Stimulated activated CD4-positive, alpha-beta T cell treated with anti-CD3 and anti-CD28 coated beads, Interleukin-15, amount 100 ng/mL, for 24 hours (primary cell): Measurements from ENCODE around the gene NIT2.
"Not testable (repeated sequence)": the region's sequence is repeated elsewhere in the genome, so short reads cannot be mapped to it uniquely, and the experiment has no call there.

Experiments used
- DNase-seq: peaks from one replicate; pipeline ENCODE4 v3.0.0-alpha.2; 2020

NIT2 gene

DNA sequence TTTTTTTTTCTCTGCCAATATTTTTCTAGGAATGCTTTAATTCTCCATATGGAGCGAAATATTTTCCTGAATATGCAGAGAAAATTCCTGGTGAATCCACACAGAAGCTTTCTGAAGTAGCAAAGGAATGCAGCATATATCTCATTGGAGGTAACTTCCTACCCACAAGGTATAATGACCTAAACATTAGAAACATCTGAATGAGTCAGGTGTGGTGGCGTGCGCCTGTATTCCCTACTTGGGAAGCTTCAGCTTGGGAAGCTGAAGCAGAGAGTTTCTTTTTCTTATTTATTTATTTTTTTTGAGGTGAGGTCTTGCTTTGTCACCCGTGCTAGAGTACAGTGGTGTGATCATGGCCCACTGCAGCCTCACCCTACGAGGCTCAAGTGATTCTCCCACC, 5.2 kb downstream of the NIT2 start:
- no peak for DNase-seq

DNA sequence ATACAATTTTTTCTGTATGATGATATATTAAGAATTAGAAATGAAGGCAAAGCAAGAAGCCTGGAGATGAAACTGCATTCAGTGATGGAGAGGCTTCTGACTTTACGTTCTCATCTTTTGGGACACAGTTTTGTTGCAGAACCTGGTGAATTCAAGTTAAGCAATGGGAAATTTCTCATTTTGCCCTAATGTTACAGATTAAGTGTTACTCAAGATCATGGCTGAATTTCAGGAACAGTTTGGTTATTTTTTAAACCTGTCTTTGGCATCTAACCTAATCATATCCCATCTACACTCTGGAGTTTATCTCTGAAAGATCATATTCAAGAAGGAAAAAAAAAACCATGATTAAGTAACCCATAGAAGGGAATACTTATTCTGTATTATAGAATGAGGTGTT, 6.0 kb downstream of the NIT2 start:
- DNase-seq, result no peak

DNA sequence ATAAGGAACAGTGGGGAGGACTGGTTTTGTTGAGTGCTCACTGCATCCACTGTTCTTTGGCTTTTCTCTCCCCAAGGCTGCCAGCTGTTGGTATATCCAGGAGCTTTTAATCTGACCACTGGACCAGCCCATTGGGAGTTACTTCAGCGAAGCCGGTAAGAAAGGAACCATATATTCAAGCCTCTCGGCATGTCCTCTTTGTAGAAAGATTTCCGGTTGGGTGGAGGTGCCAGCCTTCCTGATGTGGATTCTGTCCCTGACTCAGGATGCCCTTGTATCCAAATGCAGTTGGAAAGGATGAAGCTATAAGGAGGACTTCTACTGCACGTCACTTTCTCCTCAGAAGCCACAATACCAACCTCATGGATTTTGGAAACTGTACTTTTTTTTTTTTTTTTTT, 14.2 kb downstream of the NIT2 start:
- DNase-seq, result no peak

DNA sequence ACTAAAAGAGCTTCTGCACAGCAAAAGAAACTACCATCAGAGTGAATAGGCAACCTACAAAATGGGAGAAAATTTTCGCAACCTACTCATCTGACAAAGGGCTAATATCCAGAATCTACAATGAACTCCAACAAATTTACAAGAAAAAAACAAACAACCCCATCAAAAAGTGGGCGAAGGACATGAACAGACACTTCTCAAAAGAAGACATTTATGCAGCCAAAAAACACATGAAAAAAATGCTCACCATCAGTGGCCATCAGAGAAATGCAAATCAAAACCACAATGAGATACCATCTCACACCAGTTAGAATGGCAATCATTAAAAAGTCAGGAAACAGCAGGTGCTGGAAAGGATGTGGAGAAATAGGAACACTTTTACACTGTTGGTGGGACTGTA, 17.2 kb downstream of the NIT2 start:
- not testable (repeated sequence) for DNase-seq

DNA sequence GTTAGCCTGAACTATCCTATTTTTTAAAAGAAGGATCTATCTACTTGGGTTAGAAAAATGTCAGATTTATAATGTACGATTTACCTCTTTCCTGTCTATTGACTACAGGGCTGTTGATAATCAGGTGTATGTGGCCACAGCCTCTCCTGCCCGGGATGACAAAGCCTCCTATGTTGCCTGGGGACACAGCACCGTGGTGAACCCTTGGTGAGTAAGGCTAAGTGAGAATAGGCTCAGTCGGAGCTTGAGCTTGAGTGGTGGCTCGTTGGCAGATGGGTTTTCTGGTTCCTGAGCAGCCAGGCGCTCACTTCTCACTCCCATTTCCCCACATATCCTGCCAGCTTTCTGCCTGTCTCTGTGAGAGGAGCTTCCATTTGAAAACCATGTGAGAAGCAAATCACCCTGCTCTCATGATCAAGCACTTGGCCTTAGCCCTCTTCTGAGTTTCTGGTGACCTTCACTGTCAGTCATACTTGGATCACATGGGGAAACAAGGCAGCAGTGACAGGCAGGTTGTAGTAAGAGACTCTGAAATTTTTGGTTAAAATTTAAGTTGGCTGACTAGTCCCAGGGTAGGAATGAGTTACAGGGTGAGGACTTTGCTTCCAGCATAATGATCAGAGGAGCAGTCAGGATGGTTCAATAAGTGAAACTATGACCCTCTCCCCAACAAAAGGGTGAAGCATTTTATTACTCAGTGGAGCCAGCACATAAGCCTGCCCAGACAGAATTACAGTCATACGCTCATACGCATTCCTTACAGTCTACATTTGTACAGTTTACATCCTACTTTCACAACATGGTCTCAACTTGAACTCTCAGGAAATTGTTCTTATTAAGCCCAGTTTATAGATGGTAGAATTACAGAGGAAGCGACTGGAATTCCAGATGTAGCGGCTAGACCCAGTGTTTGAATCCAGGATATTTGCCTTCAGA, 18.0 kb downstream of the NIT2 start:
- no peak for DNase-seq

DNA sequence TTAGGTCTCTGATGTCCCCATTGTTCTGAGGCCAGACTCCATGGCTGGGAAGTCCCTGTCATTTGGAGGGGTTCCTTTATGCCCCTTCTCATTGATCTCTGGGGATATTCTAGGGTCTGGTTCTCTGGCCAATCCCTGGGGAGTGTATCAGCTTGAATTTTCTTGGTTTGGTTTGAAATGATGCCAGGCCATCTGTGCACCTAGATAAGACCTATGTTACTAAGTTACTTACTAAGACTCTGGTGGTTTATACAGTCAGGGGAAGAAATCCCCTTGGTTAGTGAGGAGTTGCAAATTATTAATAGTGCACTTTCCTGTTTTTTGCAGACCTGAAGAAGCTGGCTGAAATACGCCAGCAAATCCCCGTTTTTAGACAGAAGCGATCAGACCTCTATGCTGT, 20.3 kb downstream of the NIT2 start:
- DNase-seq, result no peak

DNA sequence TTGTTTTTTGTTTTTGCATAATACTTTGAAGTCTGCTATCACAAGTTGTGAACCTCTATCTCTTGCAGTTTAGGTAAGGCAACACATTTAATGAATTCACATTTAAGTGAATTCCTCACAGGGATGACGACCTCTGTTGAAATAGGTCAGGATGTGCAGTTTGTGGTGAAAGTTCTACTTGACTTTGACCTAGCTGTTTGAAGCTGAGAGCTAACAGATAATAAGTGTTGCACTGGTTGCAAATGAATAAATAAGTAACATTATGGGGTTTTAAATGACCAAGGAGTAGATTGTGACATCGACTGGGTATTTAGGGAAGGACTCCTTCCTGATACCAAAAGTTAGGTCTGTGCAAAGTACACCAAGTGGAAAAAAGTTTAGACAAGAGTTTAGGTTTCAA, 23.9 kb downstream of the NIT2 start:
- no peak for DNase-seq

DNA sequence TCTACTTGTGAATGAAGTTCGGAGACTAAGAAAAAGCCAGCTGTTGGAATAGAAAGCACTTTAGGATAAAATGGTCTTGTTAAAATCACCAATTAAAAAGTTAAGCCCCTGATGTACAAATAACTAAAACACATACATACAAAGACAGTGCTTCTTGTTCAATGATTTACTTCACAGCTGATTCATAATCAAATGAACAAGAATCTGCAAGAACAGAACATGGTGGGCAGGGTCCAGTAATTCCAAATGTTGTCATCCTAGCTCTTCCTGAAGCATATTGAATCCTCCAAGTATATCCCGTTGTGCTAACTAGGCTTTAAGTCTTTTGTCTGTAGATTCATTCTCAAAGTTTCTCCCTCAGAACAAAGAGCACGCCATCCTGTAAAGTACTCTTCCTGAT, 24.5 kb downstream of the NIT2 start:
- no peak for DNase-seq

DNA sequence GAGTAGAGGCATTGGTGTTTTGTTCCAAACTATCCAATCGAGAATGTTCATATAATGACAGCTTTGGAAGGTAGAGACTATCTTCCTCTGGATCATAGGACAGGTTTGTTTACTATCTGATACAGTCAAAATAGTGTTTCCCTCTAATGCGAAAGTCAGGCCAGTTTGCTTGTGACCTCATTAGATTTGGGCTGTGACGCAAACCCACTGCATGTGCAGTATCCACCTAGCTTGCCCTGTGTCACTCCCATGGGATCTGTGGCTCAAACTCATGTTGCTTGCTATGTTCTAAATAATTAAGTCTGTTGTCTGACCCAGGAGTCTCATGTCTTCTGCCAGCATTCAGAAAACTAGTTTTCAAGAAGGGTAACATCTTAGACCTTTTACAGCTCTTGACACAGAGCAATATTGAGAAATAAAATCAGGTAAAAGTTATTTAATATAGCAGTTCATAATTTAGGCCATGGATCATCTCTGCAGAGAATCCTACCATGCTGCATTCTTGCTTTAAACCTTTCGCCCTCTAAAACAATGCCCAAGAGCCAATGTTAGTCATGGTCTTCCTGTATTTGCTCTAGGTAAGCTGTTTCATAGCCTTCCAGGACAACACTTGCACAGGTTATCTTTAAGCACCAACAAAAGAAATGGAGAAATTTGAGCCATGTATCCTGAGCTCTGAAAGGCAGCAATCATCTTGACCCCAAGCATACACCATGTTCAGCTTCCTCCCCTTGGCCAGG, 26.4 kb downstream of the NIT2 start:
- DNase-seq, result no peak

DNA sequence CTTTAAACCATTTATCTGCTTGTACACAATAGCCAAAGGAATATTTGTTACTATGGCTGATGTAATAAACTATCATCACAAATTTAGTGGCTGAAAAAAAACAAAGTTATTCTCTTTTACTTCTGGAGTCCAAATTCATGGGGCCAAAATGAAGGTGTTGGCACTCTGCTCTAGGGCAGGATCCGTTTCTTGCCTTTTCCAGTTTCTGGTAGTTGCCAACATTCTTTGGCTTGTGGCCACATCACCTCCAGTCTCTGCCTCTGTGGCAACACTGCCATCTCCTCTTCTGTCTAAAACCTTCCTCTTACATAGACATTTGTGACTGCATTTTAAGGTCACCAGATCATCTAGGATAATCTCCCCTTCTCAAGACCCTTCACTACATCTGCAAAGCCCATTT, 27.3 kb downstream of the NIT2 start:
- no peak for DNase-seq

DNA sequence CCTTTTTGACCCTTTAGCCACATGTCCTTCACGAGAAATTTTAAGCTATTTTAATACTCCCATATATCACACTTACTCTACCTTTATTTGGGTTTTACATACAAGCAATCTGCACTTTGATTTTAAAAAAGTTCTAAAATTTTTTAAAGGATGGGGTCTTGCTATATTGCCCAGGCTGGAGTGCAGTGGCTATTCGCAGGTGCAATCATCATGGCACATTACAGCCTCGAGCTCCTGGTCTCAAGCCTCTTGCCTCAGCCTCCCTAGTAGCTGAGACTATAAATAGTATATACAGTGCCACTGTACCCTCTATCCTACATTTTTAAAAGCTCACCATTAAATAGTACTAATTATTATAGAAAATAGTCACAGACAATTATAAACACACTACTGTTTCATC, 29.9 kb downstream of the NIT2 start:
- no peak for DNase-seq

DNA sequence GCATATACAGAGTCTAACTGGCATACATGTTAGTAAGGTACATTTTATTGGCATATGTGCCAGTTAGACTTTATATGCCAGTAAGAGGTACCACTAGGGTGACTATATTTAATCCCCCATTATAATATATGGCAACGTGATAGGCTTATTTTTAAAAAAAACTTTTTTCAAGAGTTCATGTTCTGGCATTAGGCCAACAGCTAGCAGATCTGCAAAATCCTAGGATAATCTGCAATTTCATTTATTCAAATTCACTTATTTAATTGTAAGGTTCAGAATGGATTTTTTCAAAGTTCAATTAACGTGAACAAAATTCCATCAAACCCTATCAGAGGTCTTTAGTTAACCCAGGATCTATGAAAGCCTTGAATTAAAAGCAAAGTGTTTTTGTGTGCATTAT, 31.9 kb downstream of the NIT2 start:
- no peak for DNase-seq

DNA sequence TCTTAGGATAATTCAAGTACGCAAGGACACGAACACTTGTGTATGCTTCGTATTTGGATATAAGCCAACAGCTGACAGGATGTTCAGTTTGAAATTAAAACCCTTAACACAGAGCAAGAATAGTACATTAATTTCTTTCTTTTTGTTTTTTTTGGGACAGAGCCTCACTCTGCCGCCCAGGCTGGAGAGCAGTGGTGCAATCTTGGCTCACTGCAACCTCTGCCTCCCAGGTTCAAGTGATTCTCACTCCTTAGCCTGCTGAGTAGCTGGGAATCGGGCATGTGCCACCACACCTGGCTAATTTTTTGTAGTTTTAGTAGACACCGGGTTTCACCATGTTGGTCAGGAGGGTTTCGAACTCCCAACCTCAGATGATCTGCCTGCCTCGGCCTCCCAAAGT, 33.9 kb downstream of the NIT2 start:
- DNase-seq, result no peak

DNA sequence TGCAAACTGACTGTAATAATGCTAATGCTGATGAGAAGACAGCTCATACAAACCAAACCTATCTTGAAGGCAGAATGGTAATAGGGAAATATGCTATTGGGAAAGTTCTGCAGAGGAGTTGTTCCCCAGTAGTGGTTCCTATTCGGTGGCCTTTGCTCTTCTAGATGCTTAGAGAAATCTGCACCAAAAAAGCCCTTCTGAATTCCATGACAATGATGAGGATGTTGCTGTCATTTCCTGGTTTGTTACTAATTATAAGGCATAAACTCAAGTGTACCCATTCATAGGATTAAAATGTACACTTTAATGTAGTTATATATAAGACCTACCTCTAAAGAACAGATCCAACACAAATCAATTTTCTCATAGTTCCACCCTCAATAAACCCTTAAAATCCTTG, 36.2 kb downstream of the NIT2 start:
- DNase-seq, result no peak

DNA sequence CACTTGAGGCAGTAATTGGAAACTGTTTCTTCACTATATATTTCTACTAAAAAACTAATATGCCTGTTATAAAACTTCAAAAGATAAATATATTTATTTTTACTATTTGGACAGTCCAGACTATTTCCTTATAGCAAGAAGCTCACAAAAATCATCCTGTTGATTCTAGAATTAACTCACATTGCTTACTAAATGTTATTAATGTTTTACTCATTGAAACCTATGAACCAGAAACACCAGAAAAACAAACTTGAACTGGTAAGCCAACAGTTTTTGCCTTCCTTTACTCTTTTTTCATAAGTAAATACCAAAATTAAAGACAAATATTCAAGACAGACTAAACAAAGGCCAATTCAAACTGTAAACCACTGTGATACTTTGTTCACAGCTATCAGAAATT, 40.0 kb downstream of the NIT2 start:
- DNase-seq, result no peak

DNA sequence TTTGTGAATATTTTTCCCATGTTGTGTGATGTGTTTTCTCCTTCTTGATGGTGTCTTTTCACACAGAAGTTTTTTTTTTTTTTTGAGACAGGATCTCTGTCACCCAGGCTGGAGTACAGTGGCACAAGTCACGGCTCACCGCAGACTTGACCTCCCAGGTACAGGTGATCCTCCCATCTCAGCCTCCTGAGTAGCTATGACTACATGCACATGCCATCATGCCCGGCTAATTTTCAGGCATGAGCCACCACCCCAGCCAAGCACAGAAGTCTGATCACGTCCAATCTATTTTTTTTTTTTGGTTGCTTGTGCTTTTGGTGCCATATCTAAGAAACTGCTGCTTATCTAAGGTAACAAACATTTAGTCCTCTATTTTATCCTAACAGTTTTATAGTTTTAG, 41.7 kb downstream of the NIT2 start:
- DNase-seq, result no peak

DNA sequence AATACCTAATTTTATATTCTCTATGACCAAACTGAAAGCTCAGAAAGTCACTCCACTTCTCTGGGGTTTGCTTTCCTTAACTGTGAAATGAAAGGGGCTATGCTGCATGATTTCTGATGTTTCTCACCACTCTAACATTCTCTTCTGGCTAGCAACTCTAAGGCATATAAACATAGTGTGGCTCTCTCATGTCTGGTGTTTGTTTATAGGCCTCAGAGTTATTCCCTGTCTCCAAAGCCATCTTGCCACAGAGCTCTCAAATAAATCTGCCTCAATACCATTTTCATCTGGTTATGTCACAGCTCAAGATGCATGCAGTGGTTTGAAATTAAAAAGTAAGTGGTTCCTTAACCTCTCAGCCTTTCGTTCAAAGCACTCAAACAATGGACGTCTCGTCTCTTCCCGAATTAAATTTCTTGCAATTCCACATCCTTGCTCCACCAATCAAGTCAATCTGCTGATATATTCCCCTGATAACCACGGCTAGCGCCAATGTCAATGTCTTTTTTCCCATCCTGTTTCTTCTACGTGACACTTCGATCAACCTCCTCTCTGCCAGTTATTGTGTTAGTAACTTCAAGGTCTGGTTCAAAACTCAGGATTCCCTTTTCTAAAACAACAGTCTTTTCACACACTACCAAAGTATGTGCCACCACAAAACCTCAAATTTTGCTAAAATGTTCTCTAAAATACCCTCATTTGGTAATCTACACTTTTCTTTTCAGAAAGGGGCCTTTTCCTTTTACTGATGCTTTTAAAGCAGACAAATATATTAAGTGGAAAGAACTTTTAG, 50.4 kb downstream of the NIT2 start:
- DNase-seq, result no peak

DNA sequence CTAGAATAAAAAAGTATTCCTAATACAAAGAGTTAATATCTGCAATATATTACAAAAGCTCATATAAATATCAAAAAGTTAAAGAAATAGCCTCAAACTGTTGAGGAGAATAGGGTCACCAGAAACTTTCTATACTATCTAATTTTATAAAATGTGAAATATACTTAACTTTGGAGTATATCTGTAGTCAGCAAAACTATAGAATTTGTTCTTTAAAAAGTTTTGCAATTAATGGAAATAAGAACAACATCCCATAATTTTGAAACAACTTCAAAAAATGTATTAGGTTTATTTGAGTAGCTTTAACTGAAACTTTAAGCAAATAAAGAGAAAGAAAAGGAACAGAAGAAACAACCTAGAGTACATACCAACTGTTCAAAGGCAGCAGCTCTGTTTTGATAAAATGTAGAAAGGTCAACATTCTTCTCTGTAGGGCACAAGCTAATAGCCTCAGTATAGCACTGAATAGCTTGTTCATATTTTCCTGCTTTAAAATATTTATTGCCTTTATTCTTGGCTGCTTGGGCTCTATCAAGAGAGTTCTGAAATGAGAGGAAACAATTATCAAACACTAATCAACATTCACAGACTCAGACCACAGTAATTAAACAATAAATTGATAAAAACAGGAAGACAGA, 52.0 kb downstream of the NIT2 start:
- DNase-seq, result no peak

DNA sequence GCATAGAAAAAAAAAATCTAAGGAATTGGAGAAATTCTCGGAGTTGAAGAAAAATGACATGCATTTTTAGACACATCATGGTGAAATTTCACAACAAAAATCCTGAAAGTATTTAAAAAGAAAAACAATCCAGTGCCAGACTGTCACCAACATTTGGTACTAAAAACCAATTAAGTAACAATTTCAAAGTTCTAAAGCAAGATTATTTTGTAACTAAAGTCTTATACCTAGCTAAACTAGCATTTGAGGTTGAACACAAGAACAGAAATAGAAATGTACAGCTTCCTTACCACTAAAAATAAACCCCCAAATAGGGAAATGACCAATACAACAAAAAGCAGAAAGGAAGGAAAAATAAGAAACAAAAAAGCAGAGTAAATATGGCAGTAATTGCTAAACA, 54.5 kb downstream of the NIT2 start:
- DNase-seq, result no peak

DNA sequence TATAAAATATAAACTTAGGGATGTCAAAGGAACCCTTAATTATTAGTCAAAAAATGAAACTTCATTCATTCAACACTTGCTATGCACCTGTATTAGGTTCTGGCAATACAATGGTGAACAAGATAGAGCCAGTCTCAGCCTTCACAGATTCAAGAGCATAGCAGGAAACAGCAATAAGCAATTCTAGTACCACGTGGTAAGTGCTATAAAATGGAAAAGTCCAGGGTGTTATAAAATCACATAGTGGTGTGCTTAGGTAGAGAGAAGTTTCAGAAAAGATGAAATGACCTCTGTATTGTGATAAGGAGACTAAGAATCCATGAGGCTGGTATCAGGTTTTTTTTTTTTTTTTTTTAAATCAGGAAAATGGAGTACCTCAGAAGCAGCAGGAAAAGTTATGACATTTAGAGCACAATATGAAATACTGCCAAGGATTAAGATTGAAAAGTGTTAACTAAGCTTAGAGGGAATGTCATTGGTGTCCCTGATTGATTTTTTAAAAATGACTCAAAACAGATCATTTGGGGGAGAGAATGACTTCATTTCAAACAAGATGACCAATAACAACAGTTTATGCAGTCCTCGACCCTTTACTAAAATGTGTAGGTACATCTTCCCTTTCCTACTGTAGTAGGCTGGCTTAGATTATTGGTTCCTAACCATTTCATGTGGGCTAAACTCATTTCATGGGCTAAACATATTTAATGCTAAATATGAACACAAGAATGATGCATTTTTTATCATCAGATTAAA, 61.3 kb downstream of the NIT2 start:
- no peak for DNase-seq

DNA sequence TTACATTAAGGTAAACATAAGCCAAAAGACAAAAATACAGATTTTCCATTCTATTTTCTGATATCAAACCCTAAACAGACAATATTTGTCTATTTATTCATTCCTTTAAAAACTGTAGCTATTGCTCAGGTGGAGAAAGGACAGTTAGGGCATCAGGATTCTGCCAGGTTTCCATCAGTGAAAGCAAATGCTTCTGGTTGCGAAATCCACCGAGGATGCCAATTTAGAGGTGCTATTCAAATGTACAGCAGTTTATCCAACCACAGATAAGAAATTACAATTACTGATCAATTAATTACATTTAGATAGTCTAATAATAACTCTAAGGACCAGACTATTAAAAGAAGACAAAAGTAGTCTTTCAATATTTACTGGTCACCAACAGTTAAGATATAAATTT, 62.4 kb downstream of the NIT2 start:
- DNase-seq, result no peak

DNA sequence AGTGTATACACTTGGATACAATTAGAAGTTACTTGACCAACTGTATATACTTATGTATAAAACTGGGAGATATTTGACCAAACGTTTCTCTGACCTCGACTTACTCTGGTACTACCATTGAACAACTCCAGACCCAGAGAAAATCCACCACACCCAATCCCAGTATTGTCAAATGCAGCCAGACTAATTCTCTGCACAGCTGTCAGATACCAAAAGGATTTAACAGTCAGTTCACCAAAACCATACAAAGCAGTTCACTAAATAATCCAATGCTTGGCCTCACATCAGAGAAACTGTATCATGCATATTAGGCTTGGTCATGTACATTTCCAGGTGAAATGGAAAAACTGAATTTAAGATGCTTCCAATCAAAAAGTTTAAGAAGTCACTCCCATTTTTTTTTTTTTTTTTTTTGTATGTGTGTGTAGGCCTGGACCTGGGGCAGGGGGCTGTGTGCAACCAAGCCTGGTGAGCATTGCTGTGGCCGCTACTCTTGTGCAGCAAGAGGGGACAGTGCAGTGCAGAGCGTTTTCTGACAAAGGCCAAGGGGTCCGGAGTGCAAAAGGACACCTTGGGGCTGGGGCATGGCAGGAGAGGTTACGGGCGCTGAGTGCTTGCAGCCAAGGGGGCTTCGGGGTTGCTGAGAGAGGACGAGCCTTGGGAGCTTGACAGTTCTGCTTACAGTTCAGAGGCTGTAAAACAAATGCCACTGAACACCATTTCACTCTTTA, 64.9 kb downstream of the NIT2 start:
- DNase-seq, result no peak
